ENCODE results near the gene PICK1.
"Not testable (repeated sequence)": the region's sequence is repeated elsewhere in the genome, so short reads cannot be mapped to it uniquely, and the experiment has no call there.

PICK1 gene

DNA sequence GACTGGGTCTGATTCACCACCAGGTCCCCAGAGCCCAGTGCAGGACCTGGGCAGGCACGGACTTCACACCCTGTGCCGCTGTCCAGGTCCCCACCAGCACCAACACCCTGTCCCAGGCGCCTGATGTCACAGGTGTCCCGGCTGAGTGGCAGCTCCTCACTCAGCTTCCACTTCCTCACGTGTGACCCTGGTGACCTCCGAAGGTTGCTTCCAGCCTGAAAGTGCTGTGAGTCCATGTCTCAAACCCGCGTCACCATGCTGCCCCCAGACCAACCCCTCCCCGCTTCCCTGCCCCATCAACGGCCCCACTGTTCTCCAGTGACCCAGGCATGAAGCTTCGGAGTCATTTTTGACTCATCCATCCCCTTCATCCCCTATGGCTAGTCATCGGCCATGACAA lies 25.7 kb upstream of the PICK1 start:
- no peak for DNase-seq

DNA sequence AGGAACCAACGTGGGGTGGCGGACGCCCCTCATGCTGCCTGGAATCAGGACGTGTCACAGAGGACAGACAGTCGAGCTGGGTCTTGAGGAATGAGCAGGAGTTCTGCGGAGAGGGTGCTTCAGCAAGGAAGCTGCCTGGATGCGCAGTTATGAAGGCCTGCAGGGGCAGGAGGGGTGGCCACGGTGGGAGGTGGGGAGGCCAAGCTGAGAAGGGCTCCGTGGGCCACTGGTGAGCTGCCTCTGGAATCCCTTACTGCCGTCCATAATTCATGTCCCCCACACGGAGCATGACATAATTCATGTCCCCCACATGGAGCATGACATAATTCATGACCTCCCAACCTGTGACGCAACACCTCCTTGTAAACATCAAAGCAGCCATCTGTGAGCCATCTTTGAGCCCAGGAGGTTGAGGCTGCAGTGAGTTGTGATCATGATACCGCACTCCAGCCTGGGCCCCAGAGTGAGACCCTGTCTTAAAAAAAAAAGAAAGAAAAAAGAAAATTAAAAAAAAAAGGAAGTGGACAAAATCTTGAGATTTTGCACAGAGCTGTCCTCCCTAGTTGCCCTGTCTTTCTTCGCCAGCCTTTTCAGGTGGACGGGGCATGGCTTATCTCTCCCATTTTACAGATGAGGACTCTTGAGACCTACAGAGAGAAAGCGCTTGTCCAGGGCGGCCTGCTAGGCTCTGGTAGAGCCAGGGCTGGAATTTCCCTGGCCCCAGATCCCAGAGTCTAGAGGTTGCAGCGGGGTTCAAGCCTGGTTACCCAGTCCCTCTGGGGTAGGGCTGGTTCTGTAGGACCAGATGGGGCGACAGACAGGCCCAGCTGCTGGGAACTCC lies 24.3 kb upstream of the PICK1 start:
- DNase-seq = no peak

DNA sequence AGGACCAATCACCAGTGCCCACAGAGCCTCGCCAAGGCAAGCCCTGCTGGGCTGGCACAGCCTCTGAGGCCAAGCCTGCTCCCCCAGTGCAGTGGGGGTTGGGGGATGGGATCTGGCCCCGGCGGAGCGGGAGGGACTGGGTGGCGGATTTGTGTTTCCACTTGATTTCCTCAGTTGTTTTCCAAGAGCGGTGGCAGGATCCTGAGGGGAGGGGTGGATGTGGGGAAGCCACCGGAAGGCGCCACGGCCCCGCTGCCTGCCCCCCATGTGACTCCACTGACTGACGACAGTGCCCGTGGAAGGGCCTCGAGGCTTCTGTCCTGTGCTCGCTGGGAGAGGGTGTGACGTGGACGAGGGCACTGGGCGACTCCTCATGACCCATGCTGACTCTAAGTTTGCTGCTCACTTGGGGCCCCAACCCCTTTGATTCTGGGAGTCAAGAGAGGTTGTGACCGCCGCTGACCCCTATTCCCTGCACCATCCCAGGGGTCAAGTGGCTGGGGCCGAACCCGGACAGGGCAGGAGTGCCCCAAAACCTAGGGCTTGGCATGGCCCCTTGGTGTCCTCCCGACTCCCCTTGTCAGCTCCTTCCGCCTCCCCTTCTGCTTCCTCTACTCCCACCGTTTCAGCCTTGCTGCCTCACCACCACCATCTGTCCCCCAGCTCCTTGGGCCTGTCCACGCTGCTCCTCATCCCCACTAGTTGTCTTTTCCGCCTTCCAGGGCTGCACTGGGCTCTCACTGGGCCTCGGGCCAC lies 23.5 kb upstream of the PICK1 start:
- DNase-seq = no peak

DNA sequence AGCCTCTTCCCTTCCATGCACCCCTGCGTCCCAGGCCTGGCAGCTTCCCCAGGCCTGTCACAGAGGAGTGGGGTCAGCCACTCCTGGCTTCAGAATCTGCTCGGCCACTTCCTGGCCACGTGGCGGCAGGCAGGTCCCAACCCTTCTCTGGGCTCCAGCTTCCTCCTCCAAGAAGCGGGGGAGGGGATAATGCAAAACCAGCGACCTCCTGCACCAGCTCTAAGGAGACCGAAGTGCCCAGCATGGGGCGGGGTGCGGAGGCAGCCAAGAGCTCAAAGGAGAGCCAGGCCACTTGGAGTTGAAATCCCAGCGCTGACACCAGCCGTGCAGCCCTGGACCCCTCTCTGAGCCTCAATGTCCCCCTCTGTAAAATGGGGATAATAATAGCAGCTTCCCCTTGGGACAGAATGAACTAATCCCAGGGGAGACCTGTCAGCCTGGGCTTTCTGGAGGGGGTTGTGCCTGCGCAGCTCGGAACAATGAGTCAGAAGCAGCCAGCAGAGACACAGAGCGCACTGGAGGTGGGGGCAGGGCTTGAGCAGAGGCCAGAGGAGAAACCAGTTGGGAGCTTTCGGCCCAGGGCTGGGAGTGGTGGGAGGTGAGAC lies 22.8 kb upstream of the PICK1 start:
- no peak for DNase-seq

DNA sequence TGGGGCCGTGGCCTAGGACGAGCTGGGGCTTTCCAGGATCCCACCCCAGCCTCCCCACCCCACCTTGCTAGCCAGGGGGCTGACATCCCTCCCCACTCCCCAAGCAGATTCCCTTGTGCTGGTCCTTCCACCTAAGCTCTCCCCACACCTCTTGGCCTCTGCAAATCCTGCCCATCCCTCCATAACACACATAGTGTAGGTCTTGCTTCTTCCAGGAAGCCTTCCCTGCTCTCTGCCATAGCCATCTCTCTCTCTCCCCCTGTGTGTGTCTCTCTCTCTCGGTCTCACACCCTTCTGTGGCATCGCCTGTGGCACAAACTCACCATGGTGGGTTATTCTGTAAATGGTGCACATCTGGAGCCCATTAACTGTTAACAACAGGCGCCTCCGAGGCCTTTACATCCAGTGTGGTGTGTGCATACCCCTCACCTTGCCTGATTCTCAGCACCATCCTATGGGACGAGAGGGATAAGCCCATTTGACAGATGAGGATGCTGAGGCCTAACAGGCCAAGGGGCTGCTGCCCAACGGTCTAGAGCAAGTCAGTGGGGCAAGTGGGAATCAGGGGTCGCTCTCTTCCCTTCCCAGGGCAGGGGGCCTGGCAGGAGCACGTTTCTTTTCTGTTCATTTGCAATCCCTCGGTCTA lies 22.2 kb upstream of the PICK1 start:
- no peak for DNase-seq

DNA sequence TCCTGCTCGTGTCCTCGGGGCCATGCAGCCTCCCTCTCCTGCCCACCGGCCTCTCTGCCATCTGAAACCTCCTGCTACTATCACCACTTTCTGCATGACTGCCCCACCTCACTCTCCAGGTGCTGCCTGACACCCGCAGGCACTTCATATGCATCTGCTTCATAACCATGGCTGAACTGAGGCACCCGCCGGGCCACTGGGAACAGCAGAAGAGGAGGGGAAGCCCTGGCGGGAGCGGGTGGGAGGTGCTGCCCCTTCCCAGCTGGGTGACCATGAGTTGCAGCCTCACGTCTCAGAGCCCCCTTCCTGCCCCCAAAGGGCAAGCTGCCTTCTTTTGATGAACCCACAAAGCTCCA lies 21.7 kb upstream of the PICK1 start:
- no peak for DNase-seq

DNA sequence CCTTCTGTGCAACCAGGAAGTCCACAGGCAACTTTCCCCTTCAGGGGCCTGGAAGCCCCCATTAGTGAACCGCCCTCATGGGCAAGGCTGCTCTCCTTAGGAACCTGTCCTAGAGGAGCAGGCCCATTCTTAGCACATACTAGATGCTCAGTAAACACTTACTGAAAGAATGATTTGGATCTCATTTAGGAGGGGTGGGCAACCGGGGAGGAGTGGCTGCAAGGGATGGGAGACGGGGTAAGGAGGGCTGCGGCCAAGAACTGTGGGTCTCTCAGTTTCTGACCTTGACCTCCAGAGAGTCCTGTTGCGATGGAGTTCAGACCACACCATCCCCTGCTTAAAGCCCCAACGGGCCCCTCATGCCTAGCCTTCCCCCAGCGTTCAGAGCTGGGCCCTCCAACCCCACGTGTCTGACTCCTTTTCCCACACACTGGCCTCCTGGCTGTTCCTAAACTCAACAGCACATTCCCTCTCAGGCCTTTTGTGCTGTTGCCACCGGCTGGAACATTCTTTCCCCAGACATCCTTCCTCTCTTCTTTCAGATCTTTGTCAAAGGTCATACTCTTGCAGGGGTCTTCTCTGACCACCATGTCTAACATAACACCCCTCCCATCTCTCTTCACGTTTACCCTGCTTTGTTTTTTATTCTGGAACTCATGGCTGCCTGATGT lies 20.7 kb upstream of the PICK1 start:
- DNase-seq = no peak

DNA sequence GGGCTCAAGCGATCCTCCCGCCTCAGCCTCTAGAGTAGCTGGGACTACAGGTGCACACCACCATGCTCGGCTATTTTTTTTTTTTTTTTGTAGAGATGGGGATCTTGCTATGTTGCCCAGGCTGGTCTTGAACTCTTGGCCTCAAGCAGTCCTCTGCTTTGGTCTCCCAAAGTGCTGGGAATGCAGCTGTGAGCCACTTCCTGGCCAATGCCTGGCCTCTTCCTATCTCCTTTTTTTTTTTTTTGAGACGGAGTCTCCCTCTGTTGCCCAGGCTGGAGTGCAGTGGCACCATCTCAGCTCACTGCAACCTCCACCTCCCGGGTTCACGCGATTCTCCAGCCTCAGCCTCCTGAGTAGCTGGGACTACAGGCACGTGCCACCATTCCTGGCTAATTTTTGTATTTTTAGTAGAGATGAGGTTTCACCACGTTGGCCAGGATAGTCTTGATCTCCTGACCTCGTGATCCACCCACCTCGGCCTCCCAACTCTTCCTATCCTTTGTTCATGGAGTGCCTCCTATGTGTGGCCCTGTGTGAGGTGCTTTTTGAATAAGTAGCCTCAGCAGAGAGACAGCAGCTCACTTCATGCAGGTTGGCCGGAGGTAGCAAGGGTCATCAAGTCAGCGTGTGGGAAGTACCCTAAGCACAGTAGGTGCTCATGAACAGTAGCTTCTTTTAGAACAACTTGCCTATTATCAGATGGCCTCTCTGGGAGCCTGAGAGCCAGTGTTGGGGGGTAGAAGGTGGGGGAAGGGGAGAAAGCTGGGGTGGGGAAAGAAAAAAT lies 19.6 kb upstream of the PICK1 start:
- DNase-seq = not testable (repeated sequence)

DNA sequence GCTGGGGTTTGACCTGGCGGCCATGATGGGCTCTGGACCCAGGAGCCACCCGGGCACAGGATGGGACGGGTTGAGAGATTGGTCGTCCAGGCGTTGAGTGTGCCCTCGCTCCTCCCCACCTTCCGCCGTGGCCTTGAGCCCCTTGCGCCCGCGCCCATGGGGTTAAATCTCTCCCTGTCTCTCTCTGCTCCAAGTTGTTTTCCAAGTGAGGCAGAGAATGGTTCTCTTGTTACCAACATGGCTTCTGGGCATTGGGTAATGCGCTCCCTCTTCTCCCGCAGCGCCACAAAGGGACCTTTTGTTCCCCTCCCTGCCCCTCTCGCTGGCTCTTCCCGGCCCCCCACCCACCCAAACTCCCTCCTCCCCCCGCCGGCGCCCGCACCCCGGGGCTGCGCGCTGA lies 18.8 kb upstream of the PICK1 start:
- DNase-seq = no peak

DNA sequence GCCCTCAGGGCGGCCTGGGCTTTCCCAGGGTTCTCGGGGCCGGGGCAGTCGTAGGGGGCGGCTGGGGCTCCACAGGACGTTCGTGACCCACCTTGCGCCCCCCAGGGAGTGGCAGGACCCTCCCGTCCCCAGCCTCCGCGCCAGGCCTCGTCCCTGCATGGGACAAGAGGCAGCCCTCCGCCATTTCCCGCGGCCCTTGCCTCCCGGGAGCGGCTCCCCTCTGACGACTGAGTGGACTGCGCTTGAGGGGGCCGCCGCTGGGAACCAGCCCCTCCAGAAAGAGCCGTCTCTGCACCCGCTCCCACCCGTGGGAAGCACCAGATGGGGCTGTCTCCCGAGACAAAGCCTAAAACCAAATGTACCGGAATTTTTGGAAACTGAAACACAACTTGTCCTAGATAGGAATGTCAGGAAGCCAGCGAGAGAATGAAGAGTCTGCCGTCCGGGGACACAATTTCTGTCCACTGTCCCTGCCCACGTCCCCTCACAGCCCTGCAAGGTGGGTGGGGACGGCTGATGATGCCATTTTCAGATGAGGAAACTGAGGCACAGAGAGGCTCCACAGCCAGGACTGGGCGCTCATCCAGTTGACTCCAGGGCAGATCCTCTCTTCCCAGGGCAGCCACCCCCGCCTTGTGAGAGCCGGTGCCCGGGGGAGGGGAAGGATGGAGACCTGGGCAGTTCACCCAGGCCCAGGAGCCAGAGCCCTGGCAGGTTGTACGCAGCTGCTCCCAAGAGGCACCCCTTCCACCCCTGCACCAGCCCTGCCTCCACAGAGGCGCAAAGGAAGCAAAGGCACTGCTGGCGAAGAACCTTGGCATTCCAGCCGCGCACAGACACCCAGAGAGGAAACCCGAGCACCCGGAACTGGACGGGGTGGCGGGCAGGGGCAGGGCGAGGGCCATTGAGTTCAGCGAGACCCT lies 18.1 kb upstream of the PICK1 start:
- DNase-seq = no peak

DNA sequence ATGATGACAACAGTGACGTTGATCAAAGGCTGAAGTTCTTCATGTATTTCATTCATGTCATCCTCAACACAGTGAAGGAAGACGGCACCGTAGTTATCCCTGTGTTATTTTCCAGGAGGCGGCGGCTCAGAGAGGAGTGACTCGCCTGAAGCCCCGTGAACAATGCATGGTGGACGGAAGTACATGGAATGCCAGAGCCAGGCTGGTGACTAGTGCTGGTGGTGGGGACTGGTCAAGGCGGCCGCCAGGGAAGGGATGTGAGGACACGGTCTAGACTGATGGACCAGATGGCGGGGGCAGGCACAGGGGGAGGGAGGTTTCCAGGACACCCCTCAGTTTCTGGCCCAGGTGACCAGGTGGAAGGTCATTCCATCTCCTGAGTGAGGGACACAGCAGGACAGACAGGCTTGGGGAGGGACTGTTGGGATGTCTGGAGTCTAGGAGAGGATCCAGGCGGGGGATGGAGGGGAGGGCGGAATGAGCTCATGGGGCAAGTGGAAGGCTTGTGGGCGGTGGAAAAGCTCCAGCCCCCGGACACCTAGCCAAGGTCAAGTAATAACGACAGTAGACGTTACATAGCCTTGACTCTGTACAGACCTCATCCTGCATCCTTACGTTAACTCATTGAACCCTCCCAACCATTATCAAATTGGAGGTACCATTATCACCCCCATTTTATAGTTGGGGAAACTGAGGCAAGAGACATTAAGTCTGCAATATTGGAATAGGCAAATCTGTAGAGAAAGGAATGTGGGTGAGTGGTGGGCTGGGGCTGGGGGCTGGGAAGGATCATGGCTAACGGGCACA lies 16.0 kb upstream of the PICK1 start:
- no peak for DNase-seq

DNA sequence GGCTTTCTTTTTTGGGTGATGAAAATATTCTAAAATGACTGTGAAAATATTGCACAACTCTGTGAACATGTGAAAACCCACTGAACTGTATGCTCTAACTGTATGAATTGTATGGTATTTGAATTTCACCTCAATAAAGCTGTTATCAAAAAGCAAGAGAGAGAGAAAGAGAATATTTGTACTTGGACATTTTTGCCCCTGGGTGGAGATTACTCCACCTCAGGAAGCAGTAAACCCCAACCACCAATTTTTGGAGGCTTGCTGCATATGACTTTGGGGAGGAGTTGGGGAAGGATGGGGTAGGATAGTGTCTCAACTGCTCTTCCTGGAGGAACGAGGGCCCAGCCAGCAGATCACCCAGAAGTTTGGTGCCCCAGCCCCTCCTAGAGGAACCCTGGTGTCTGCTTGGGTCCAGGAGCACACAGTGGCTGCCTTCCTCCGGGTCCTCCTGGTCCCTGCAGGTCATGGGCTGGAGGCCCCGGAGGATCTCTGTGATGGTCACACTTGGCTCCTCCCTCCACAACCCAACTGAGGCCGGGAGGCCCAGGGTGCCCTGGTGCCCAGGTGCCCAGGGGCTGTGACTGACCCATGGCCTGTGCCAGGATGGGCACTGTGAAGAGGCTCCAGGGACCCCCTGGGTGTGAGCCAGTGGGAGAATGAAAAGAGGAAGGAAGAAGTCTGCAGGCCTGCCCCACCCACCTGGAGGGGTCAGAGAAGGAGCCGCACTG lies 15.3 kb upstream of the PICK1 start:
- no peak for DNase-seq

DNA sequence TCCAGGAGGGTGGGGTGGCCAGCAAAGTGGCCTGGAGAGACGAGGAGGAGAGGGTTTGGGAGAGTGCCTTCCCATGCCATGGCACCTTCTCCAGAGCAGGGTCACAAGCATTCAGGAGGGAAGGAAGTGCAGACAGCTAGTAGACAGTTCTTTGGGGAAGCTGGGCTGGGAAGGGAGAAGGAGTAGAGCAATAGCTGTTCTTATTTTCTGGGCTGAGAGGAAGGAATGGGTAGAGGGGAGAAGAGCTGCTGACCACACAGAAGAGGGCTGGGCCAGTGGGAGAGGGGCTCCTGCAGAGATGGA lies 14.8 kb upstream of the PICK1 start:
- no peak for DNase-seq

DNA sequence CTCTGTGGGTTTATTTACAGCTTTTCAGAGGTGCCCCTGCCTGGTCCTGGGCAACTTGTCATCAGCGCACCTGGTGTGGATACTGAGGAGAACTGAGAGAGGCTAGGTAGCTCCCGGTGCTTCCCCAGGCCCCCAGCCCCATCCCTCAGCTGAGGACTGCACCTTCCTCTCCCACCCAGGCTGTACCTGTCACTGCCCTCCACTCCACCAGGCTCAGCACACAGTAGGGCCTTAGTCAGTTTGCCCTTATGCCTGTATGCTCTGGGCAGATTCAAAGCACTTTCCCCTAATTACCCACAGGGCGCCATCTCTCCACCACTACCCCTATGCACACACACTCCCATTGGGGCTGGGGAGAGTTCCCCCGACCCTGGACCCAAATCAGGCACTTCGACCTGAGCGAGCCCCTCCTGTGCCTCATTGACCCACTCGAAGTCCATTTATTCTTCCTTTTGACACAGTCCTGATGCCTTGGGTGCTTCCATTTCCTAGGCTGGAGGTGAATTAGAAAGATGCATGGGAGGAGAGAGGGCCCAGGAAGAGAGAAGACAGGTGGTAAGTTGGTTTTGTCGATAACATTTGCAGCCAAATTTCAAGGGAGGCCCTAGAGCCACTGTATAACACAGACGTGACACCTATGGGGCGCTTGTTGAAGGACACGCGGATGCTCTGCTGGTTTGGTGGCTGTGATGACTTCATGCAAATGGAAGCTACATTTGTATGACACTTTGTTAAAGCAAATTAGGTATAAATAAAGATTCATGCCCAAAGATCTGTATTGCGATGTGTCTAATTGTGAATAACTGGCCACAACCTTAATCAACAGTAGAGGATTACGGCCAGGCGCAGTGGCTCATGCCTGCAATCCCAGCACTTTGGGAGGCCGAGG lies 13.8 kb upstream of the PICK1 start:
- DNase-seq = no peak

DNA sequence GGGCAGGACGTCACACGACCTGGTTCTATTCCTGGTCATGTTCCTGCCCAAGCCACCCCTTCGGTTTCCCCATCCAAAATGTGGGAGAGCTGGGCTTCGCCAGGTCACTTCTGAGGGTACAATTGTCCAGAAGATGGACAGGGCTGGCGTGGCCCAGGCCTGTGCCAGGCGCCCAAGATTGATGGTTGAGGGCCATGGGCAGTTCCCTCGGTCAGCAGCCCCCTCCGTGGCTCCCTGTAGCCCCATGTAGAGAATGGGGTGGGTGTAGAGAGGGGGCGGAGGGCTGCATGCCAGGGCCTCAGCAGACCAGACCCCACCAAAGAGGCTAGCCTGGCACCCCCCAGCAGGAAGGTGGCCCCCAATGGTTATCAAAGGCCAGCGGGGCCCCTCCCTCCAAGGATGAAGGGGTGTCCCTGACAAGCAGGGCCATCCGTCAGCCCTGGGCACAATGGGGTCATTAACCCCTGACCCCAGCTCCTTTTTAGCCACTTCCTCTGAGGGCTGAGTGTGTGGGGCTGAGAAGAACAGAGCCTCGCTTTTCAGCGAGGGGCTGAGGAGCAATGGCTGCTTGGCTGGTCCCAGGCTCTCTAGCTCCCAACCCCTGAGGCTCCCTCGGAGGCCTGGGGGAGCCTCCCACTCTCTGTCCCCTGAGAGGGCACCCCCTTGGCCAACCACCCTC lies 11.0 kb upstream of the PICK1 start:
- no peak for DNase-seq

DNA sequence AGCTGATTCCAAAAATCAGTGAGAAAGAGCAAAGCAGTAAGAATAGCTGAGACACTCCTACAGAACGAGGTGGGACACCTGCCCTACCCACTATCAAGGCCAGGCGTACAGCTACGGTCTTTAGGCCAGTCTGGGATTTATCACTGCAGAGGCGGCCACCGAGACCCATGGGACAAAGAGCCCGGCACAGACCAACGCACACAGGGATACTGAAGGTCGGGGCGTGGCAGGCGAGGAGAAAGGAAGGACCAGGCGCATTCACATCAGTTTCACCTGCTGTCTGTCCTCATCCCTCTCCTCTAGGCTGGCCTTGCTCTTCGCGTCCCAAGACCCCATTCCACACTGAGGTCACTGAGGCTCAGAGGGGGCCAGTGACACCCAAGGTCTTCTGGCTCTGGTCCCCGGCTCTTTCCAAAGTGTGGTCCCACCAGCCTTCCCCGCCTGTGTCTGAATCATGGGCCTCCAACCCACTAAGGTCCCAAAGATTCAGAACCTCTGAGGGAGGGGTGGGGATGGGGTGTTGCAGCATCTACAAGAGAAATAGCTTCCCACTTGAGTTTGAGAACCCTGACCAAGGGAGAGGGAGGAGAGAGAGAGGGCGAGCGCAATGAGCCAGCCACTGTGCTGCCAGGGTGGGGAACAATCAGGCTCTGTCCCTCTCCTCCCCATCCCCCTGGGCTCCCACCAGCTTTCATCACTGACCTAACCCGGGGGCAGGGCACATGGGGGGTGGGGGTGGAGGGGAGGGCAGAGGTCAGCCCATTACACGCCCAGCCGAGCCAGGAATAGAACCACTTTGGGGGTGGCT lies 7.2 kb upstream of the PICK1 start:
- DNase-seq = no peak

DNA sequence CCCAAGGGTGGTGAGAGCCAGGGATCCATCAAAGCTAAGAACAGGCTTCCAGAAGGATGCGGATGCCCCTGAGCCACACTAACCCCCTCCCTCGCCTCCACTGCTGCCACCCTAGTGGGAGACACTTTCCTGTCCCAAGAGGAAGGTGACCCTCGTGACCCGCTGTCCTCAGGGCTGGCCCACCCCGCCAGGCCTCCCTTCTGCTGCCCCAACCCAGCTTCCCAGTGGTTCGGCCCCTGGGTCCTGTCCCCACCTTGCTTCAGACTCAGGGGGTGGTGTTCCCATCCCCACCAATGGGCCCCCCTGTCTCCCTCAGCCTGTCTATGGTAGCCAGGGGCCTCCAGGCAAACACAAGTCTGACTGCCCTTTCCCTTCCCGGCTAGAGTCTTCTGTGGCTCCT lies 6.5 kb upstream of the PICK1 start:
- DNase-seq = no peak

Measured in activated CD4-positive, CD25-positive, alpha-beta regulatory T cell treated with anti-CD3 and anti-CD28 coated beads, Interleukin-2, amount 50 U/mL, for 72 hours (primary cell).